Bone marrow (tissue), 2 donors: ENCODE data around the gene RTP5.

Source experiments
- DNase-seq, 2 donors: peaks; one replicate each; lab custom pipeline; 2025; lab: John Stamatoyannopoulos, UW

Gene RTP5

DNA sequence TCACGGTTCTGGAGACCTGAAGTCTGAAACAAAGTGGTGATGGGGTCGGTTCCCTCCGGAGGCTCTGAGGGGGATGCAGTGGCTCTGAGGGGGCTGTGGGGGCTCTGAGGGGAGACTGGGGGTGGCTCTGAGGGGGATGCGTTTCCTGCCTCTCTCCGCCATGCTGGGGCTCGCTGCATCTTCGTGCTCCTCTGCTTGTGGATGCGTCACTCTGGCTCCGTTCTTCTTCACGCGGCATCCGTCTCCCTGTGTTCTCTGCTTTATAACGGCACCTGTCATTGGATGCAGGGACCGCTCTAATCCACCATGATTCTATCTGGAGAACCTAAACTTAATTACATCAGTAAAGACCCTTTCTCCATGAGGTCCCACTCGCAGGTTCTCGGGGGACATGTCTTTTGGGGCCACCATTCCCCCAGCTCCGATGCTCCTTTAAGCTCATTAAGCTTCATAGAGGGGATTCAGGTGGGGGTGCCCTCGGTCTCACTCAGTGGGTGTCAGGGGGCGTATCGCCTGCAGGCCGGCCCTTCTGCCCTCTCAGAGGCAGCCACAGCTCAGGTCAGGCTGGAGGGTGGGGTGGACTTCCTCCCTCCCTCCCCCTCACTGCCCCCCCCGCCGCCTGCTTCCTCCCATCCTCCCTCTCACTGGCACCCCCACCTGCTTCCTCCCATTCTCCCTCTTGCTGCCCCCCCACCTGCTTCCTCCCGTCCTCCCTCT, 18.4 kb downstream of the RTP5 start:
- DNase-seq: no peak

DNA sequence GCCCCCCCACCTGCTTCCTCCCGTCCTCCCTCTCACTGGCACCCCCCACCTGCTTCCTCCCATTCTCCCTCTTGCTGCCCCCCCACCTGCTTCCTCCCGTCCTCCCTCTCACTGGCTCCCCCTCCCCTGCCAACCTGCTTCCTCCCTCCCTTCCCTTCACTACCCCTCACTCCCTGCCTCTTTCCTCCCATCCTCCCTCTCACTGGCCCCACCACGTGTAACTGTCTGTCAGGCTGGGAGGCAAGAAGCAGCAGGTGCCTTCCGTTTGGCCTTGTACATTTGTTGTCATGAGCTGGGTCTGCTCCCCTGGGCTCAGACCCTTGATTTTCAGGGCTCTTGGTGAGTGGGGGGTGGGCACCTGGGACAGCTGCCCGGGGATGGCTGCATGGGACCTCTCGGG, 19.1 kb downstream of the RTP5 start:
- DNase-seq: no peak

DNA sequence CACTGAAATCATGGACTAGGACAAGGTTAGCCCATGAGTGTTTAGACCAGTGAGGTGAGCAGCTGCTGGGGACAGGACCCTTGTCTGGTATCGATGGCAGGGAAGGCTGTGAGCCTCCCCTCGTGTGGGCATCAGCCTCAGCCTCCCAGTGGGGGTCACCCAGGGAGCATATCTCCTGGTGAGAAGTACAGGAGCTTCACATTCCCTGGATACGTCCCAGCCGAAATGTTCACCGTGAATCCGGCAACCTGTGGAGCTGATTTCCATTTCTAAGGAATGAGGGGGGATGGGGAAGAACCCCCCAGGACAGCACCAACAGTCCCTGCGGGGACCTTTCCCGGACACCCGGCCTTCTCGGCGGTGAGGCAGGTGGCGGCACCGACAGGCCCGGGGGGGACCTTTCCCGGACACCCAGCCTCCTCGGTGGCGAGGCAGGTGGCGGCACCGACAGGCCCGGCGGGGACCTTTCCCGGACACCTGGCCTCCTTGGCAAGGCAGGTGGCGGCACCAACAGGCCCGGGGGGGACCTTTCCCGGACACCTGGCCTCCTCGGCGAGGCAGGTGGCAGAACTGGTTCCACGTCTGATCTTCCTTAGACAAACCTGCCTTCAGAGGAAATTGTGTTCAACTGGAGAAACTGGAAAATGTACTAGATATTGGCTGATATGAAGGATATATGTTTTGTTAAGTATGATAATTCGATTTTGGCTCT, 21.2 kb downstream of the RTP5 start:
- DNase-seq: no peak

DNA sequence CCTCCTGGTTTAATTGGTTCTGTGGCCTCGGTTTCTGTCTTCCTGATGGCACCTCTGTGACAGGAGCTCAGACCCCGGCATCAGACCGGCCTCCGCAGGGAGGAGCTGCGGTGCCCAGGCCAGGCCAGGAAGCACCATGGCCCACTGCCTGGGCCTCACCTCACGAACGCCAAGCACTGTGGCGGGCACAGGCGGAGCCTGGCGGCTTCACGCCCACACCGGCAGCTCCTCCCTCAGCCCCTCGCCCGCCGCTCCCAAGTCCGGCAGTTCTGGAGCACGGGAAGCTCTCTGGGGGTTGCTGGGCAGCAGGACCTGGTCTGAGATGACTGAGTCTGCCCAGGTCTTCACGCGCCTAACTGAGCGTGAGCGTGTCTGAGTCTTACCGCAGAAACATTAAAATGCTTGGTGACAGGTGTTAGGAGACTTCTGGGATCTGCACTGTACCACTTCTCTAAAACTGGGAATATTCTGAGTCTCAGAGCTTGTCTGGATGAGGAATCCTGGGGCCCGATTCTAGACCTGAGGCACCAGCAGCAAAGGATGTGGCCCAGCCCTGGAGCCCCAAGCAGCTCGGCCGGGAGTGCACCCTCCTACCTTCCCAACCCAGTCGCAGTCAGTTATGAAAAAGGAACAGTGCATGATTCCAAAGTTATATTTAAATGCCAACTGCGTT, 21.9 kb downstream of the RTP5 start:
- no peak for DNase-seq

GRCh38 chr2:241891988-241892298, 22.4 kb downstream of the RTP5 start:
- no peak for DNase-seq

GRCh38 chr2:241892299-241893137, 23.0 kb downstream of the RTP5 start:
- no peak for DNase-seq

DNA sequence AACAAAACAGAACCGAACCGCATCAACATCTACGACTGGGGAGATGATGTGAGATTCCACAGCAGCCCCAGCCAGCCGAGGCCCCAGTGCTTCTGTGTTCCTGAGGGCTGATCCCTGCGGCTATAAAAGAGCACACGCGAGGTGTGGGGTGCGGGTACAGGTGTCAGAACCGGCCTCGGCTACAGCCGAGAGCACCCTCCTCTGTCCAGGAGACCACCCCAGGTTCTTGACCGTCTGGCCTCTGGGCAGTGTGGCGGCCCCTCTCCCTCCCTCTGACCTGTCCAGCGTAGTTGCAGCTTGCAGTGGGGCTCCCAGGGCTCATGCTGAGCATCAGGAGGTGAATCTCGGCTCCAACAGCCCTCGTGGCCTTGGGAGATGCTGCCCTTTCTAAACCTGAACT, 23.7 kb downstream of the RTP5 start:
- no peak for DNase-seq

- DNase-seq: no peak
These were observed 24.6 kb downstream of the RTP5 start for GRCh38 chr2:241894056-241894641.

GRCh38 chr2:241894681-241895426, 25.3 kb downstream of the RTP5 start:
- no peak for DNase-seq

DNA sequence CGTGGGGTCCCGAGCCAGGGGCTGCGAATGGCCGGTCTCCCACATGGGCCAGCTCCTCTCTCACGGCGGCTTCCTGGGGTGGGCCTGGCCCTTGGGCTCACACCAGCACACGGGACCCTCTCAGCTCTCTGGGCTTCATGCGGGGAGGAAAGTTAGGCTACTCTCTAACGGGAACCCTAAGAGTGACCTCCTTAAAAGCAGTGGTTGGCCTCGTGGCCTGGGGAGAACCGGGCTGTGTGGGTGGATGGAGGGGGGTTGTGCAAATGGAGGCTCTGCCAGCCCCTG, 25.8 kb downstream of the RTP5 start:
- no peak for DNase-seq

DNA sequence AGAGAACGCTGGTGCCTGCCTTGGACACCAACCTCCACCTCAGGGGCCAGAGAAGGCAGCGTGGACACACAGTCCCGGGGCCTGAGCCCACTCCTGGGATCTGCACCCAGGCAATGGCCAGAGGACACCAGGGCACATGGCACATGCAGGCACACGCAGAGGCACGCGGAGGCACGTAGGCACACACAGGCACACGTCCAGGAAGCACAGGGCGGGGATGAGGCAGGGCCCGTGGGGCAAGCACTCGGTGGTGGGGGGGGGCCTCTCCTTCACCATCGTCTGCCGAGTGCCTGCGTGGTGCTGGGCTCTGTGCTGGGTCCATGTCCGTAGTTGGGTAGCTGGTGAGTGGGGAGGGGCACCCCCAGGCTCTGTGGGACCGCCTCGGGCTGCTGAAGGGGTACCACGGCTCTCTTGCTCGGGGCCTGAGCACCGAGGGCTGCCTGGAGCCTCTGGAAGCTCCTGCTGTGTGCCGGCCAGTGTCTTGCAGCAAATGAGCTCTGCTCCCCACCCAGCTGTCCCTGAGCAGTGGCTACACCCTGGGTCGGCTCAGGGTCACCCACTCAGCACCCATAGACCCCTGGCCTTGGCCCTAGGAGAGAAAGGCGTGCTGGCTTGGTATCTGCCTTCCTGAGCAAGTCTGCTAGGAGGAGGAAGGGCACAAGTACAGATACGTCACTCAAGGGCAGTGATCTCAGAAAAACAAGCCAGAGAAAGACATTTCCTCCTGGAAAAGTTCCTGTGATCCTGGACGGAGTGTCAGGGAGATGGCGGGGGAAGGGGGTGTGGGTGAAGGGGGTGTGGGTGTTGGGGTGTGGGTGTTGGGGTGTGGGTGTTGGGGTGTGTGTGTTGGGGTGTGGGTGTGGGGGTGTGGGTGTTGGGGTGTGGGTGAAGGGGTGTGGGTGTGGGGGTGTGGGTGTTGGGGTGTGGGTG, 26.4 kb downstream of the RTP5 start:
- DNase-seq: no peak

- DNase-seq: no peak
These were observed 27.2 kb downstream of the RTP5 start for GRCh38 chr2:241896746-241897201.

DNA sequence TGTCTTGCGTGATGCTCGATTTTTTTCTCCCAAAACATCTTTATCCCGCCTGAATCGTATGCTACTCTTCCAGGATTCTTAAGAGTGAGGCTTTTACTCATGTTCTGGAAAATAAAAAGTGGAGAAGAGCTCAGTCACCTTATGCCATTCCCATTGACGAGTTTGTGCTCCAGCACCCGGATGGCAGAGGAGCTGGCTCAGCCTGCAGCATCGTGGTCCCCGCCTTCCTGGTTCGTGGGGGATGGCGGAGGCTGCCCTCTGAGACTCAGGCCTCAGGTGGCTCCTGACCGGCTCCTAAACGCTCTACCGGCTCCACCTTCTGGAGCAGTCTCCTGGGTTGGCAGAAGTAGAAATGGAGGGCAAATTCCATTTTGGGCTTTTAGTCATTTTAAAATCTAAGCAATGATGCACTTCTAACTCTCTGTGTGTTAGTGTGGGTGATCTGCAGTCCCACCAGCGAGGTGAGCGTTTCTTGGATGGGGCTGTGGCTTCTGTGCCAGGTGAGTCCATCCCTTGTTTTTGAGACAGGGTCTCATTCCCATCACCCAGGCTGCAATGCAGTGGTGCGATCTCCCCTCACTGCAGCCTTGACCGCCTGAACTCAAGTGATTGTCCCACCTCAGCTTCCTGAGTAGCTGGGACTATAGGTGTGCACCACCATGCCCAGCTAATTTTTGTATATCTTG, 27.8 kb downstream of the RTP5 start:
- no peak for DNase-seq

DNA sequence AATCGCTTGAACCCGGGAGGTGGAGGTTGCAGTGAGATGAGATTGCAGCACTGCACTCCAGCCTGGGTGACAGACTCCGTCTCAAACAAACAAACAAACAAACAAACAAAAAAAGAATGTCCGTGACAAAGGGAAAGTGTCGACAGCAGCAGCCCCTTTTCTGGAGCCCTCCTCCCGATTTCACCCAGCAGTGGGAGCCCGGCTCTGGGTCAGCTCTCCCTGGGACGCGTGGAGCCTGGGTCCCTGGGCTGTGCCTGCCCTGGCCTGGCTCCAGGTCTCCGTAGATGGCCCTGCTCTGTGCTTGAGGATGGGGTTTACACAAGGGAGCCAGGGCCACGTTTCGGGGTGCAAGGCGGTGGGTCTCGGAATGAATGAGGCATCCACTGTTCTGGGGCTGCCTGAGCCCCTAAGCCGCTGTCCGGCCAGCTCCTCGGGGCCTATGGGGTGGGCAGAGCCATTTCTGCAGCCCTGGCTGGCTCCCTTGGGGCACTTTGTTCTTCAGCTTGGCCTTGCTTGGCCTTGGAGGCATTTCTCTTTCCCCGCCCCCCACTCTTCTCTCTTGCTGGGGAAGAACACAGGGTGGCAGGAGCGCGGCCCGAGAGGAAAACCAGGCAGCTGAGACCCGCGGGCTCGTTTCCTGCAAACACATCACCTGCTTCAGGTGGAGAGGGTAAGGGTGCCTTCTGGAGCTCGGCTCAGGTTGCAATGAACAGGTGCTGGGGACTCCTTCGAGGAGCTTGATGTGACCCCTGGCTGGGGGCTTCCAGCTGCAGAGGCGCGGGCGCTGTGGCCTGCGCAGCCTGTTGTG, 29.1 kb downstream of the RTP5 start:
- no peak for DNase-seq

DNA sequence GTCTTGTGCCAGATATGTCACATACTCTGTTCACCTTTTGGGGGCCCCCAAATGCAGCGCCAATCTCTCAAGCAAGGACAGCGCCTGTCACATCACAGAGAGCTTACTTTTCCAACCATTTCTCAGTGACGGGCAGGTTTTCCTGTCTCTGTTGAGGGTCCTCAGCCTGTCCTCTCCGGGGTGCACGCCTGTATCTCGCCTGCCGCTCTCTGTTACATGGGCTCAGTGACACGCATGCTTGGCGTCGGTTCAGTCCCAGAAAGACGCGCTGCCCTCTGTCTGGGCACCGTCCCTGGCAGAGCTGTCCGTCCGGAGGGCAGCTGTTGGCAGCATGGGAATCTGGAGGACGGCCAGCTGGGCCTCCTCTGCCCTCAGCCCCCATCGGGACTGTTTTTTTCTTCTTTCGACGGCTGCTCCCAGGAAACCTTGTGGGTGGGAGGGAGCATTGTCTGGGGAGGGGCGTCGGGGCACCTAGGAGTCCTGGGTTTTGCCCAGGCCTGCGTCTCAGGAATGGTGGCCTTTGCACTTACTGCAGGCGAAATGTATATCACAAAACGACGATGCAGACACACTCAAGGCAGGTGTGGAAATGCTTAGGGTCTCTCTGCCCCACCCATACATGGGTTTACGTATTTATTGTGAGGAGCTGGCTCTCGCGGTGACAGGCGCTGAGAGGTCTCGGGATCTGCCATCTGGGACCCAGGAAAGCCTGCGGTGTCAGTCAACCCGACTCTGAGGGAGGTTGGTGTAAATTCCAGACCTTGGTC, 30.9 kb downstream of the RTP5 start:
- no peak for DNase-seq

DNA sequence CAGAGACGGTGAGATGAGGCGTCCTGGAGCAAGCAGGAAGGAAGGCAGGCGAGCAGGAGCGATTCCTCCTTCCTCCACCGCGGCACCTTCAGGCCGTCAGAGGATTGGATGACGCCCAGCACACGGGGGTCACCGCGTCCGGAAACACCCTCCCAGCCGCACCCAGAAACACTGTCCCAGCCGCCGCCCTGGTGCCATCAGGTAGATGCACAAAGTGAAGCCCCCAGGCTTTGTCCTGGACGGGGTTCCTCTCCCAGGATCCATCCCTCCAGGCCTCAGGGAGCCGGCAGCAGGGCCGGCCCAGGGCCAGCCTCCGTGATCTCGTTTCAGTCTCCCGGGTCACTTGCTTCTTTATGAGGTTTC, 31.5 kb downstream of the RTP5 start:
- DNase-seq: no peak

- no peak for DNase-seq
These were observed 32.2 kb downstream of the RTP5 start for GRCh38 chr2:241901500-241902351.
